Measurements from ENCODE around the gene ADSS1.

DNA sequence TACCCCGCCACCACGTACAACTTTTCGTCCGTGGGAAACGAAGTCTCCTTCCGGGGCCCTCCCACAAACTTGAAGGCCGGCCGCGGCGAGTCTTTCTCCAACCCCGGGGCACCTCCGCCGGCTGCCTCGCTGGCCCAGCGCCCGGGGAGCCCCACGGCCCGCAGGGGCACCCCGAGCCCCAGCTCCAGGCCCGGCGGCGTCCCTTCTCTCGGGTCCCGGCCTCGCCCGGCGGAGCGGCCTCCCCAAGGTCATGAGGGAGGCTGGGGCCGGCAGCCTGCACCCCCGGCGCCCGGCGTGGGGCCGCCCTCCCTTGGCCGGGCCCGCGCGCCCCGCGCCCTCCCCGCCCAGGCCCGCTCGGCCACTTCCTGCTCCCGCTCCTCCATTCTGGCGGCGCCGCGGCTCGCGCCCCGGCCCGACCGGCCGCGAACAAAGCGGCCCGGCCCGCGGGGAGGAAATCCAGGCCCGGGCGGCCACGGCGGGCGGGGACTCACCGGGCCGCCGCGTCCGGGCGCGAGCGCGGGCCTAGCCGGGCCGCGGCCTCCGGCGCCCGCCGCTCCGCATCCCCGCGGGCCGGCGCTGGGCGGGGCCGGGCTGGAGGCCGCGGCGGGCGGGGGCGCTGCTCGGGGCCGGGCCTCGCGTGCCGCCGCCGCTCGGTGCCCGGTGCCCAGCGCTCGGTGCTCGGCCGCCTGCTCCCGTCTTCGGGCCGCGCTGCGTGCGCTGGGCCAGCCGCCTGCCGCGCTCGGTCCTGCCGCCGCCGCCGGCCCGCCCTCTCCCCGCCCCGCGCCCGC lies 71.2 kb downstream of the ADSS1 start, which contains the start of gene AKT1:
- TF ChIP-seq EP300 (IDR thresholded peaks at IDR 0.05; ENCODE audit: borderline replicate concordance) (no peak), TAF1 (IDR thresholded peaks at IDR 0.05; ENCODE audit: low read depth) (no peak)
